ENCODE results near the gene CRYBA4.

The CRYBA4 gene

GRCh38 chr22:26589845-26590736, 31.7 kb upstream of the CRYBA4 start, which contains the start of gene TPST2:
TSS of gene TPST2 (minus strand) at chr22:26590132. CDS start at chr22:26541630, 48,502 bp downstream.
- in situ Hi-C loops (cut with HindIII; ENCODE audit: low pct_ligation_motif_present, low sequenced_read_pairs), result no loop called here
- Histone ChIP-seq H3K36me3 (replicated peaks) (no peaks in the 10 kb centered on the region), H3K27me3 (replicated peaks) (no peaks in the 10 kb centered on the region), H3K27ac (peak within 1 kb of the TSS; percentile 71), H3K4me3 (ENCODE audit: low read depth, low read length) (peak within 1 kb of the TSS; percentile 62)
- peak; percentile 38 for DNase-seq
- TF ChIP-seq CTCF (IDR thresholded peaks at IDR 0.05; ENCODE audit: low read depth, low read length, missing control alignments), result no peak

- in situ Hi-C loops (cut with HindIII; ENCODE audit: low pct_ligation_motif_present, low sequenced_read_pairs), result no loop called here
- no peak overlapping the region for H3K4me3 ChIP-seq (ENCODE audit: low read depth, low read length)
- TF ChIP-seq CTCF (IDR thresholded peaks at IDR 0.05; ENCODE audit: low read depth, low read length, missing control alignments), result no peak
- no peaks in the 10 kb centered on the region for H3K36me3 ChIP-seq (replicated peaks)
- H3K27me3 ChIP-seq (replicated peaks), result no peaks in the 10 kb centered on the region
- no peak overlapping the region for H3K27ac ChIP-seq
- DNase-seq, result no peak
Observed at GRCh38 chr22:26592421-26592891, 29.3 kb upstream of the CRYBA4 start.

GRCh38 chr22:26593763-26594162, 28.0 kb upstream of the CRYBA4 start:
- DNase-seq, result no peak
- Histone ChIP-seq H3K27me3 (replicated peaks) (no peaks in the 10 kb centered on the region), H3K36me3 (replicated peaks) (no peaks in the 10 kb centered on the region), H3K4me3 (ENCODE audit: low read depth, low read length) (no peak overlapping the region), H3K27ac (no peak overlapping the region)
- no peak for TF ChIP-seq CTCF (IDR thresholded peaks at IDR 0.05; ENCODE audit: low read depth, low read length, missing control alignments)
- in situ Hi-C loops (cut with HindIII; ENCODE audit: low pct_ligation_motif_present, low sequenced_read_pairs), result no loop called here

GRCh38 chr22:26597026-26597425, 24.7 kb upstream of the CRYBA4 start:
- no peak overlapping the region for H3K4me3 ChIP-seq (ENCODE audit: low read depth, low read length)
- no peaks in the 10 kb centered on the region for H3K36me3 ChIP-seq (replicated peaks)
- H3K27me3 ChIP-seq (replicated peaks), result no peaks in the 10 kb centered on the region
- H3K27ac ChIP-seq, result no peak overlapping the region
- no peak for DNase-seq
- no peak for TF ChIP-seq CTCF (IDR thresholded peaks at IDR 0.05; ENCODE audit: low read depth, low read length, missing control alignments)
- in situ Hi-C loops (cut with HindIII; ENCODE audit: low pct_ligation_motif_present, low sequenced_read_pairs), result no loop called here

- TF ChIP-seq CTCF (IDR thresholded peaks at IDR 0.05; ENCODE audit: low read depth, low read length, missing control alignments), result no peak
- in situ Hi-C loops (cut with HindIII; ENCODE audit: low pct_ligation_motif_present, low sequenced_read_pairs), result no loop called here
- no peak overlapping the region for H3K27ac ChIP-seq
- no peak overlapping the region for H3K4me3 ChIP-seq (ENCODE audit: low read depth, low read length)
- no peaks in the 10 kb centered on the region for H3K27me3 ChIP-seq (replicated peaks)
- no peaks in the 10 kb centered on the region for H3K36me3 ChIP-seq (replicated peaks)
- DNase-seq, result no peak
Observed at GRCh38 chr22:26597480-26597879, 24.3 kb upstream of the CRYBA4 start.
